Measurements from ENCODE around the gene ZNF367.
A peak's percentile ranks its signal among the peaks of the same experiment; 100 is the strongest.

ZNF367 gene

DNA sequence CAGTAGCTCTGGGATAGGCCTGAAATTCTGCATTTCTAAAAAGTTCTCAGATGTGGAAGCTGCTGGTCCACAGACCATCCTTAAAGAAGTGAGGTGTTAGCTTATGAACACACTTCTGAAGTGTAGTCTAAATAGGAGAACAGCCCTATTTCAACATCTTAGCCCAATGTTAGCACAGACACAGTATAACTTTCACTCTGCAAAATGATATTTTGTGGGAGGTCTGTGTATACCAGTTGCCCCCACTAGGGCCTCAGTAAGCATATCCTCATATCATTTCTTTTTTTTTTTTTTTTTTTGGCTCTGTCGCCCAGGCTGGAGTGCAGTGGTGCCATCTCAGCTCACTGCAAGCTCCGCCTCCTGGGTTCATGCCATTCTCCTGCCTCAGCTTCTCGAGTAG lies 24.3 kb upstream of the ZNF367 start:
- TF ChIP-seq POLR2A (IDR thresholded peaks at IDR 0.05; ENCODE audit: extremely low read depth, insufficient read length) = no peak
- TF ChIP-seq CTCF (IDR thresholded peaks at IDR 0.05; ENCODE audit: low read depth, low read length) = no peak
- TF ChIP-seq MYC (IDR thresholded peaks at IDR 0.05; ENCODE audit: low read depth, low read length) = no peak
- TF ChIP-seq, protein P1, sequence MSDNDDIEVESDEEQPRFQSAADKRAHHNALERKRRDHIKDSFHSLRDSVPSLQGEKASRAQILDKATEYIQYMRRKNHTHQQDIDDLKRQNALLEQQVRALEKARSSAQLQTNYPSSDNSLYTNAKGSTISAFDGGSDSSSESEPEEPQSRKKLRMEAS (IDR thresholded peaks at IDR 0.05; ENCODE audit: low read depth, low read length) = no peak
- peak; percentile 50 for DNase-seq (ENCODE audit: low read depth)

DNA sequence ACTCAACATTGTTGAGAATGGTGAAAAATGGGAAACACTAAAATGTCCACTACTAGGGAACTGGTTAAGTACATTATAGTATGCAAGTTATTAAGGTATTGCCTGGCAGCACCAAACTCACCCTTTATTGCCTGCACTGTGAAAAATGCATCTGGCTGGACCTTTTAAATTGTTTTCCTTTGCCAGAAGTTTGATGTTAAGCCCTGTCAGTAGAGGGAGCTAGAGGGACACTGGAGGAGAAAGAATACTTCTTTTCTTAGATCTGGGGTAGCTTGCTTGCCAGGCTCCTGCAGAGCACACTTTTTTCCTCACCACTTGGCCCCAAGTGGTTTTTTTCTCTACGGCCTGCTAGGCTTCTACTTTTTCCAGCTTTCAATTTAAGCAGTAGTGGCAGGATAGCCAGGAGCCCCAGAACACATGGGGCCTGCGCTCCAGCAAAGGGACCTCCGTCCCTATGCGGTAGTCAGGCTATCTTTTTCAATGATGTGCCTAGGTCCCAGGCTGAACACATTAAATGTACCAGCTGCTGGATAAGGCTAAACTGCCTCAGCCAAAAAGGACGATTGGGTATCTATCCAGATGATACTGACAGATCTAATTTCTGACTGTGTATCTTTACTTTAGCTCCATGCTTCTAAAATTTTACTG lies 23.8 kb upstream of the ZNF367 start:
- DNase-seq (ENCODE audit: low read depth) = peak; percentile 76
- TF ChIP-seq CTCF (IDR thresholded peaks at IDR 0.05; ENCODE audit: low read depth, low read length) (peak; percentile 74), MYC (IDR thresholded peaks at IDR 0.05; ENCODE audit: low read depth, low read length) (no peak)
- H3K4me3 ChIP-seq (ENCODE audit: low read depth, low read length) = no peak overlapping the region

More for the DNA sequence above, 24.3 kb upstream of the ZNF367 start:
- H3K4me3 ChIP-seq (ENCODE audit: low read depth, low read length) = no peak overlapping the region

GRCh38 chr9:96440671-96441199 lies 22.6 kb upstream of the ZNF367 start:
- DNase-seq (ENCODE audit: low read depth) = no peak
- H3K4me3 ChIP-seq (ENCODE audit: low read depth, low read length) = no peak overlapping the region
- TF ChIP-seq POLR2A (IDR thresholded peaks at IDR 0.05; ENCODE audit: extremely low read depth, insufficient read length) (no peak), MYC (IDR thresholded peaks at IDR 0.05; ENCODE audit: low read depth, low read length) (no peak), CTCF (IDR thresholded peaks at IDR 0.05; ENCODE audit: low read depth, low read length) (no peak)
- TF ChIP-seq, protein P1 (IDR thresholded peaks at IDR 0.05; ENCODE audit: low read depth, low read length) = no peak

DNA sequence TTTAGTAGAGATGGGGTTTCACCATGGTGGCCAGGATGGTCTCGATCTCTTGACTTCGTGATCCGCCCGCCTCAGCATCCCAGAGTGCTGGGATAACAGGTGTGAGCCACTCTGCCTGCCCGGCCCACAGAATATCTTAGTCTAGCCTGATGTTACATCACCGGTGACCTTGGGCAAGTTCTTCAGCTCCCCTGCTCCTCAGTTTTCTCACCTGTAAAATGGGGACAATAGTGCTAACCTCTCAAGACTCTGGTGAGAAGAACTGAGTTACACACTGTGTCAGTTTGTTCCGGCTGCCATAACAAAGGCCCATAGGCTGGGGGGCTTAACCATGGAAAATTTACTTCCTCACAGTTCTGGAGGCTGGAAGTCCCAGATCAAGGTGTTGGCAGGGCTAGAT lies 19.3 kb upstream of the ZNF367 start:
- no peak for TF ChIP-seq CTCF (IDR thresholded peaks at IDR 0.05; ENCODE audit: low read depth, low read length)
- TF ChIP-seq POLR2A (IDR thresholded peaks at IDR 0.05; ENCODE audit: extremely low read depth, insufficient read length) = no peak
- TF ChIP-seq, protein P1 (IDR thresholded peaks at IDR 0.05; ENCODE audit: low read depth, low read length) = no peak
- no peak for TF ChIP-seq MYC (IDR thresholded peaks at IDR 0.05; ENCODE audit: low read depth, low read length)
- no peak for DNase-seq (ENCODE audit: low read depth)
- no peak overlapping the region for H3K4me3 ChIP-seq (ENCODE audit: low read depth, low read length)

GRCh38 chr9:96436456-96437126 lies 18.4 kb upstream of the ZNF367 start:
- TF ChIP-seq MYC (IDR thresholded peaks at IDR 0.05; ENCODE audit: low read depth, low read length) = no peak
- TF ChIP-seq, protein P1 (IDR thresholded peaks at IDR 0.05; ENCODE audit: low read depth, low read length) = no peak
- no peak for TF ChIP-seq POLR2A (IDR thresholded peaks at IDR 0.05; ENCODE audit: extremely low read depth, insufficient read length)
- no peak for TF ChIP-seq CTCF (IDR thresholded peaks at IDR 0.05; ENCODE audit: low read depth, low read length)
- H3K4me3 ChIP-seq (ENCODE audit: low read depth, low read length) = no peak overlapping the region
- DNase-seq (ENCODE audit: low read depth) = no peak
